Upper lobe of left lung (tissue), 4 donors: Measurements from ENCODE around the gene ADAT2.

Source experiments
- POLR2AphosphoS5 ChIP-seq, 2 donors: sonication (generic); formaldehyde crosslinking; IDR thresholded peaks; one replicate each; pipeline ENCODE4 v1.5.1; 2017; ENCODE audit warnings: antibody characterized with exemption in 2 of 2
- TF ChIP-seq, protein P1 (sequence below), 6 experiments: fragments of 450-650 bp in 4 of 6; fragments of 200-600 bp in 2 of 6; sonication (generic) in 2 of 6; IDR thresholded peaks; one replicate each; pipeline ENCODE4 v1.5.1; 2016 to 2019; ENCODE audit warnings: antibody characterized with exemption in 6 of 6

GRCh38 chr6:143400258-143401067, 50.0 kb downstream of the ADAT2 start:
- TF ChIP-seq, protein P1, sequence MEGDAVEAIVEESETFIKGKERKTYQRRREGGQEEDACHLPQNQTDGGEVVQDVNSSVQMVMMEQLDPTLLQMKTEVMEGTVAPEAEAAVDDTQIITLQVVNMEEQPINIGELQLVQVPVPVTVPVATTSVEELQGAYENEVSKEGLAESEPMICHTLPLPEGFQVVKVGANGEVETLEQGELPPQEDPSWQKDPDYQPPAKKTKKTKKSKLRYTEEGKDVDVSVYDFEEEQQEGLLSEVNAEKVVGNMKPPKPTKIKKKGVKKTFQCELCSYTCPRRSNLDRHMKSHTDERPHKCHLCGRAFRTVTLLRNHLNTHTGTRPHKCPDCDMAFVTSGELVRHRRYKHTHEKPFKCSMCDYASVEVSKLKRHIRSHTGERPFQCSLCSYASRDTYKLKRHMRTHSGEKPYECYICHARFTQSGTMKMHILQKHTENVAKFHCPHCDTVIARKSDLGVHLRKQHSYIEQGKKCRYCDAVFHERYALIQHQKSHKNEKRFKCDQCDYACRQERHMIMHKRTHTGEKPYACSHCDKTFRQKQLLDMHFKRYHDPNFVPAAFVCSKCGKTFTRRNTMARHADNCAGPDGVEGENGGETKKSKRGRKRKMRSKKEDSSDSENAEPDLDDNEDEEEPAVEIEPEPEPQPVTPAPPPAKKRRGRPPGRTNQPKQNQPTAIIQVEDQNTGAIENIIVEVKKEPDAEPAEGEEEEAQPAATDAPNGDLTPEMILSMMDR (IDR thresholded peaks at IDR 0.05): no peak
- TF ChIP-seq POLR2AphosphoS5 (IDR thresholded peaks at IDR 0.05): no peak
